GM18867 (cell line): ENCODE measurements around the gene BCAP29.
"Not testable (repeated sequence)": the region's sequence is repeated elsewhere in the genome, so short reads cannot be mapped to it uniquely, and the experiment has no call there.

Experiments used
- ATAC-seq: cut with Tn5 transposase; IDR thresholded peaks from one replicate; pipeline ENCODE4 v1.9.1; 2021; ENCODE audit warnings: mild to moderate bottlenecking, moderate library complexity; ENCODE audit not compliant: unreplicated experiment

The BCAP29 gene, protein sequence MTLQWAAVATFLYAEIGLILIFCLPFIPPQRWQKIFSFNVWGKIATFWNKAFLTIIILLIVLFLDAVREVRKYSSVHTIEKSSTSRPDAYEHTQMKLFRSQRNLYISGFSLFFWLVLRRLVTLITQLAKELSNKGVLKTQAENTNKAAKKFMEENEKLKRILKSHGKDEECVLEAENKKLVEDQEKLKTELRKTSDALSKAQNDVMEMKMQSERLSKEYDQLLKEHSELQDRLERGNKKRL

DNA sequence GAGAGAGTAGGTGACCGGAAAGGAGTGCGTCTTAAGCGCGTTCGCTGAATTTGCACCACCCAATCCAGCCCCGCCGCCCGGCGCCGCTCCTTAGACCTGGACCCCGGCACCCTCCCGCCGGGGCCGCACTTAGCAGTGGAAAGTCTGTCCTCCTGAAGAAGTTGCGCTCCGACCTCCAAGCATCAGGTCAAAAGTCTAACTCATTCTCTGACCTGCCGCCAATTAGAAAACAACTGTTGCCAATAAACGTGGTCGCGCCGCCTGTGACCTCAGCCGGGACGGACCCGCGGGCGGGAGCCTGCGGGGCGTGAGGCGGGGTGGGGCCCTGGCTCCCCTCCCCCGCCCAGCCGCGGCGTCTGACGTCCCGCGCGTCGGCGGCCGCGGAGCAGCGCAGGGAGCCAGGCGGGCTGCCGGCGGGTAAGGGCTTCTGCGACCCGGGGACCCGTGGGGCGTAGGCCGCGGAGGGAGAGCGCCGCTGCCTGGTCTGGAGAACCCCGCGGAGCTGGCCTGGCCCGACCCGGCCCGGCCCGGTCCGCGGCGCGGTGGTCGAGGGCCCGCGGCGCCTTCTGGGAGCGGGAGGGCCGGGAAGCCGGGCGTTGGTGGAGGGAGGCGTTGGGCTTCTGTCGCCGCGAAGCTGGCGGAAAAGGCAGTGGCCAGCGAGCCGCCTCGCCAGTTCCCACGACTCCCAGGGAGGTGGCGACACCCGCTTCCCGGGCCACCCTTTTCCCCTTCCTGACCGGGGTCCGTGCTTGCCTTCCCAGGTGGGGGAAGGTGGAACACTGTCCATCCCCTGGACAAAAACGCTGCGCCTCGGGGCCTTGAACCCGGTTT lies at the start of gene BCAP29:
Gene BCAP29, plus strand, starts transcription at position 362 of the 831 bp plus-strand sequence. CDS start 527 bp downstream, outside the sequence.
- peak; percentile 92 for ATAC-seq

- no peak for ATAC-seq
Measured at GRCh38 chr7:107530751-107531150, 49.3 kb upstream of the BCAP29 start.

GRCh38 chr7:107534139-107534538 lies 45.9 kb upstream of the BCAP29 start:
- ATAC-seq = no peak

DNA sequence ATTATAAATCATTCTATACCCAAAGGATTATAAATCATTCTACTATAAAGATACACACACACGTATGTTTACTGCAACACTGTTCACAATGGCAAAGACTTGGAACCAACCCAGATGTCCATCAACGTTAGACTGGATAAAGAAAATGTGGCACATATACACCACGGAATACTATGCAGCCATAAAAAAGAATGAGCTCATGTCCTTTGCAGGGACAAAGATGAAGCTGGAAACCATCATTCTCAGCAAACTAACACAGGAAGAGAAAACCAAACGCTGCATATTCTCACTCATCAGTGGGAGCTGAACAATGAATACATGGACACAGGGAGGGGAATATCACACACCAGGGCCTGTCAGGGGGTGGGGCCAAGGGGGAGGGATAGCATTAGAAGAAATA lies 42.8 kb upstream of the BCAP29 start:
- not testable (repeated sequence) for ATAC-seq

DNA sequence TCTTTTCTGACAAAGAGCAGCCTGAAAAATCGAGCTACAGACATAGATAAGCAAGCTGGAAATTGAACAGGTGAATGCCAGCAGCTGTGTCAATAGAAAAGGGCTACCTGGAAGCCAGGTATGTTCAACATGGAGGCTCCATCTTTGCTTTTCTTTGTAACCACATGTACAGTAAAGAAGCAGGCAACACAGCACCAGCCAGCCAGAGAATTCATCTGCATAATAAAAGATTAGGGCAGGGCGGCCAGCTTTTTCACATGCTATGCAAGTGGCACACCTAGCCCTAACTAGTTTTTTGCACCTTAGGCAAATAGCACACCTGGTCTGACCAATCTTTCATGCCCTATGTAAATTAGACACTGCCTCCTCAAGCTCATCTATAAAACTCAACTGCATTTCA lies 42.0 kb upstream of the BCAP29 start:
- no peak for ATAC-seq

DNA sequence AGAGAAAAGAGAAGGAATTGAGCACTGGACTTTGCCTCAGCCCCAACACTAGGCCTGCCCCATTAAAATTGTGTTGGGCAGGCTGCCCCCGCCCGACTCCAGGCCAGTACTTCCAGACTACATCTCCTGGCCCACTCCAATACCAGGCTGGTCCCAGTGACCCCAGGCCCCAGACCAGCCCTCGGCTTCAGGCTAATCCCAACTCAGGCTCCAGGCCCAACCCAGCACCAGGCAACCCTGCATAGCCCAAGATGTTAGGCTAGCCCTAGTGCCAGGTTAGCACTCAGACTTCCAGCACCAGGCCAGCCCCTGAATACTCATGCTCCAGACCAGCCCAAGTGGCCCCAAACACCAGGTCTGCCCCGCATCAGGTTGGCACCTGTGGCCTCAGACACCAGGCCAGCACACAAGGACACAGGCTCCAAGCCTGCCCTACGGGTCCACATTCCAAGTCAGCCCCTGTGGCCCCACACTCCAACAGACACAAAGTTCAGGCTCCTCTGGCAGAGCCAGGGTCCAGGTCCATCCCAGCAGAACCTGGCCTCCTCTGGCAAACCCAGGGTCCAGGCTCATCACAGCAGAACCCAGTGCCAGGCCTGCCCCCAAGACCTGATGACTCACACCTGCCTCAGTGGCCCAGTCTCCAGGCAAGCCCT lies 36.6 kb upstream of the BCAP29 start:
- ATAC-seq = no peak

- ATAC-seq = no peak
Measured at GRCh38 chr7:107544848-107545591, 35.0 kb upstream of the BCAP29 start.

GRCh38 chr7:107551936-107552335 lies 28.1 kb upstream of the BCAP29 start:
- ATAC-seq = no peak

- ATAC-seq = no peak
Measured at GRCh38 chr7:107555893-107556292, 24.2 kb upstream of the BCAP29 start.

GRCh38 chr7:107559864-107560263 lies 20.2 kb upstream of the BCAP29 start:
- ATAC-seq = no peak

DNA sequence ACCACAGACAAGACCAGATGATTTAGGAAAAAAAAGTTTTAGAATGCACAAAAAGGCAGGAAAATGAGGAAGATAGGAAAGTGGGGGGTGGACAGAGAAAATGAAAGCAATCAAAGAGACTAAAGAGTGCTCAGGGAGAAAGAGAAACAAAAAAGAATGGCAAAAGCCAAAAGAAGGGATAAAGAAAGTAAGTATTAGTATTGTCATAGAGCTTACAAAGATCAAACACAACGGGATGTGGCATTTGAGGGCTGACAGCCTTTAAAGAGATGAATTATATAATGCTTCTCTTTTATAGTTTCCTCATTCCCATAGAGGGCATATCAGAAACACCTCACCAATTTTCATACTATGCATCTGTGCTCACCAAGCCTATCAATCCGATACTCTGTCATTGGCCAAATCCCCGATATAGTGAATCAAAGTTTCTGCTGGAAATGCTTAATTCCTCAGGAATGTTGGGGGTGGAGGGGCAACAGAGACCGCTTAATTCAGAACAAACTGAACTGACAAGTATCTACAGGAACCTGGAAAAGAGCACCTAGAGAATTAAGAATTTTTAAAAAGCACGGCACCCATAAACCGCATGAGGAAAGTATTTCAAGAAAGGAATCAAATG lies 19.0 kb upstream of the BCAP29 start:
- no peak for ATAC-seq

GRCh38 chr7:107563081-107563774 lies 16.8 kb upstream of the BCAP29 start:
- peak; percentile 62 for ATAC-seq

DNA sequence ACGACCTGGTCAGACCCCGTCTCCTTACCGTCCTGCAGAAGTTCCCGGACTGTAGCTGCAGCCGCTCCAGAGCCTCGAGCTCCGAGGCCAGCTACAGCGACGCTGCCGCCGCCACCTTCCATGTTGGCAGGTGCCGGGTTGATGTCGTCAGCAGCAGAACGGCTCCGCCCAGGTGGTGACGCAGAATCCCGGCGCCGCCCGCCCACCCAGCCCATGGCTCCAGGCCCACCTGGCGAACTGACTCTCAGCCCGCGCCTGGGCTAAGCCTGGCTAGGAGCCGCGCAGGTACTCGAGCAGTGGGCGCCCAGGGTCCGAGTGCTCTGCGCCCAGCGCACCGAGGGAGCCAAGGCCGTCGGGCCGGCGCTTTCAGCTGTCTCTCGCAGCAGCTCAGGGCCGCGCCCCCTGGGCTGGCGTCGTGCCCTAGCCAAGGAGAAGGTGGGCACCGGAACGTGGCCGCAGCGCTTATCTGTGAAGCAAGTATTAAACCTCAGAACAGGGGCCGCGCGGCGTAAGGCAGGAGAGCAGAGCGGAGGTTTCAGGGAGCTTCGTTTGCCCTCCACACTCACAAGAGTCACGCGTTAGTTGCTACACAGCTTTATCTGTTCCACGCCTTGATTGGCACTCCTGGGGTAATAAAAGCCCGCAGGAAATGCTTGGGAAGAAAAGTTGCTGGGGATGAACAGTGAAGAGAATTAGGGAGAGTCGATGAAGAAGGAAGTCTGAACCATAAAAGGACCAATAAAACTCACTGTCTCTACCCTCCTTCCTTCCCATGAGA lies 16.1 kb upstream of the BCAP29 start, which contains the start of the genes COG5 and DUS4L:
Gene COG5, minus strand, starts transcription at position 146 of the 778 bp plus-strand sequence. Its CDS starts 24 bp downstream, at position 122.
Gene DUS4L, plus strand, starts transcription at position 197 of the 778 bp plus-strand sequence. CDS start 3,100 bp downstream, outside the sequence.
- peak; percentile 97 for ATAC-seq

DNA sequence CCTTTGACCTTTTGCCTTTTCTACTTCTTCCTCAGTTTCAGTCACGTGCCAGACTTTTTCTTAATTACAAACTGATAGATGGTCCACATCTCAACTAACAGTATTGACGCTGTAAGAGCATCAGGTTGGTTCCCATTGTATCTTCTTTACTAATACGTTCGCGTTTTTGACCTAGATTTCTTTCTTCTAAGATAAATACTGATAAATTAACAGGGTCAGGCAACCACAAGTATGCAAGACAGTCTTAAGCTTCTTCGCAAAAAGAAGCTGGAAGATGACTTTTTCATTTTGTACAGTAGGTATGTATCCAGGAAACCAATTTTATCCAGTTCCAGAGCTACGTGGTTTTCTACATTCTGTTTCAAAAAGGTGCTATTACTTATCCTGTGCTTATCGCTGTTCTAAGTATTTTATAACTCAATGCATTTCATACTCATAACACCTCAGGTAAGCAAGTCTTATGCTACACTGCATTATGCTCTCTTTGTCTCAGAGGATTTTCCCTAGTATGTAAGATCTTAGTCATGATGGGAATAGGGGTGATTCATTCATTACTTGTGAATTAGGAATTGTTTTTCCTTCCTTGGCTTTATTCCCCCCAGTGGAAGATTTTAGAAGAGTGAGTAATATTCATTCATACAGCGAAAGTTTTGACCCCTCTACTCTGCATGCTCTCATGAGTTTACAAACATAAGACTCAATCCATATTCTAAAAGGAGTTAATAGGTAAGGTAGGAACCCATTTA lies 15.3 kb upstream of the BCAP29 start:
- ATAC-seq = no peak

DNA sequence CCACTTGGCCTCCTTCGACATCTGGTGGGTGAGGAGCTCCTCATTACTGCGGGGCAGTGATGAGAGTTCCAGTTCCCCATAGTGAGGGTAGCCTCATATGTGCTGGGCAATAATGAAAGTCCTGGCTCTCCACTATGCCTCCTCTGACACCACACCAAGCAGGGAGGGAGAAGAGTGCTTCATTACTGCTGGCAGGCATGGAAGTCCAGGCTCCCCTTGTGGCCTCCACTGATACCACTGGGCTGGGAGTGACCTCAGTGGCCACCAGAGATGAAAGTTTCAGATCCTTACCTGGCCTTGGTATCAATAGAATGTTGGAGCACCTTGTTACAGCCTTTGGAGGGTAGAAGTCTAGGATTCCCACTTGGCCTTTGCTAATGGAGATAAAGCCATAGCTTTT lies 9.7 kb upstream of the BCAP29 start:
- no peak for ATAC-seq

DNA sequence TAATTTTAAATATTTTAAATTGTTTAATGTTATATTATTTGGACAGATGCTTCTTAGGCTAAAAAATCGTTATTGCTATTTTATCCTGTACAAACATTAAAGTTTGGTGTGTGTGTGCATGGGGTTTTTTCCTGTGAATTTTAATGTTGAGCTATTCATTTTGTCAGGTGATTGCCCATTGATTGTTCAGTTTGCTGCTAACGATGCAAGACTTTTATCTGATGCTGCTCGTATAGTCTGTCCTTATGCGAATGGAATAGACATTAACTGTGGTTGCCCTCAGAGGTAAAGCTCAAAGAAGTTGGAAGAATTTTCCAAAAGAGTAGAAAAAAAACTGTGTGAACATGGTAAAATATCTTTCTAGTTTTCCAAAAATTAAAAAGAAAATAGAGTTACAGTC lies 6.5 kb upstream of the BCAP29 start:
- ATAC-seq = no peak

- no peak for ATAC-seq
Measured at GRCh38 chr7:107579554-107579884, 527 bp upstream of the BCAP29 start.

- no peak for ATAC-seq
Measured at GRCh38 chr7:107580716-107581383, 804 bp downstream of the BCAP29 start.
